HG02642 (cell line): ENCODE data around the gene CXCL8.
"Not testable (repeated sequence)": the region's sequence is repeated elsewhere in the genome, so short reads cannot be mapped to it uniquely, and the experiment has no call there.

Experiments used
- ATAC-seq: cut with Tn5 transposase; IDR thresholded peaks from one replicate; pipeline ENCODE4 v1.9.1; 2021; ENCODE audit warnings: mild to moderate bottlenecking; ENCODE audit not compliant: unreplicated experiment, poor library complexity

The CXCL8 gene

GRCh38 chr4:73740353-73740778, at the start of gene CXCL8:
Gene CXCL8, plus strand, starts transcription at chr4:73740569. Its CDS starts 90 bp downstream, at chr4:73740659.
- ATAC-seq = peak; percentile 49

- ATAC-seq = not testable (repeated sequence)
Observed at GRCh38 chr4:73691201-73691600, 49.2 kb upstream of the CXCL8 start.

- no peak for ATAC-seq
Observed at GRCh38 chr4:73691759-73692158, 48.6 kb upstream of the CXCL8 start.

- ATAC-seq = no peak
Observed at GRCh38 chr4:73692254-73692653, 48.1 kb upstream of the CXCL8 start.

- ATAC-seq = no peak
Observed at GRCh38 chr4:73692701-73693100, 47.7 kb upstream of the CXCL8 start.

- no peak for ATAC-seq
Observed at GRCh38 chr4:73693811-73694210, 46.6 kb upstream of the CXCL8 start.

GRCh38 chr4:73698217-73698616, 42.2 kb upstream of the CXCL8 start:
- no peak for ATAC-seq

GRCh38 chr4:73701116-73701515, 39.3 kb upstream of the CXCL8 start:
- ATAC-seq = no peak

GRCh38 chr4:73702796-73703287, 37.5 kb upstream of the CXCL8 start:
- ATAC-seq = no peak

GRCh38 chr4:73703320-73703719, 37.0 kb upstream of the CXCL8 start:
- ATAC-seq = no peak

GRCh38 chr4:73704314-73705055, 35.9 kb upstream of the CXCL8 start:
- ATAC-seq = no peak

GRCh38 chr4:73705056-73705432, 35.3 kb upstream of the CXCL8 start:
- ATAC-seq = no peak

- no peak for ATAC-seq
Observed at GRCh38 chr4:73705721-73706120, 34.6 kb upstream of the CXCL8 start.

- no peak for ATAC-seq
Observed at GRCh38 chr4:73706811-73707210, 33.6 kb upstream of the CXCL8 start.

GRCh38 chr4:73707269-73707875, 33.0 kb upstream of the CXCL8 start:
- ATAC-seq = no peak

GRCh38 chr4:73707918-73708577, 32.3 kb upstream of the CXCL8 start:
- ATAC-seq = no peak

- no peak for ATAC-seq
Observed at GRCh38 chr4:73709451-73710033, 30.8 kb upstream of the CXCL8 start.

GRCh38 chr4:73710094-73710493, 30.3 kb upstream of the CXCL8 start:
- ATAC-seq = no peak

- no peak for ATAC-seq
Observed at GRCh38 chr4:73711989-73712388, 28.4 kb upstream of the CXCL8 start.

- no peak for ATAC-seq
Observed at GRCh38 chr4:73713650-73714049, 26.7 kb upstream of the CXCL8 start.

GRCh38 chr4:73714647-73715046, 25.7 kb upstream of the CXCL8 start:
- ATAC-seq = no peak
